AG04450 (cell line): ENCODE results near the gene RGPD8. TPM values are rescaled to one million over a fixed set of nuclear protein-coding genes. Genes with fewer than 3 reads are reported as not detected.

Source experiments
- CTCF ChIA-PET: fragments of 300-600, 350-600 bp; formaldehyde crosslinking; extraction: SDS; loops from one replicate; lab custom pipeline; 2022; ENCODE audit warnings: antibody characterized with exemption, inconsistent platforms; lab: Charles Lee
- POLR2A ChIA-PET: fragments of 350-600 bp; formaldehyde crosslinking; extraction: SDS; loops from one replicate; lab custom pipeline; 2021; ENCODE audit warnings: antibody characterized with exemption, inconsistent platforms; lab: Yijun Ruan, JAX
- DNase-seq: peaks from one replicate; pipeline ENCODE4 v3.0.0-alpha.2; 2011; ENCODE audit warnings: low read depth, low spot score
- H3K27ac ChIP-seq: one replicate; pipeline ENCODE4 v1.5.1; 2012; ENCODE audit warnings: low read depth, low read length, control low read depth
- H3K27me3 ChIP-seq: one replicate; pipeline ENCODE4 v1.6.0; 2012; ENCODE audit warnings: low read length; ENCODE audit not compliant: control insufficient read depth, insufficient read depth
- H3K4me3 ChIP-seq: 2 replicates; pipeline ENCODE4 v1.5.1; 2011; ENCODE audit warnings: mild to moderate bottlenecking, low read depth, low read length, control low read depth
- H3K9me3 ChIP-seq: 2 replicates; pipeline ENCODE4 v1.5.1; 2012; ENCODE audit warnings: low read length; ENCODE audit not compliant: control insufficient read depth, insufficient read depth
- CTCF ChIP-seq: IDR thresholded peaks from 2 replicates; pipeline ENCODE4 v1.5.1; 2011; ENCODE audit warnings: low read depth, low read length, control low read depth, inconsistent platforms
- polyA plus RNA-seq: library from polyadenylated mRNA; depleted of rRNA; stranded (reverse); fragments of >200 nt; gene quantifications from 2 replicates; pipeline ENCODE4 v1.2.3, GENCODE V29; 2011

RGPD8 gene
- polyA plus RNA-seq, 1 experiment: 2.6 TPM

DNA sequence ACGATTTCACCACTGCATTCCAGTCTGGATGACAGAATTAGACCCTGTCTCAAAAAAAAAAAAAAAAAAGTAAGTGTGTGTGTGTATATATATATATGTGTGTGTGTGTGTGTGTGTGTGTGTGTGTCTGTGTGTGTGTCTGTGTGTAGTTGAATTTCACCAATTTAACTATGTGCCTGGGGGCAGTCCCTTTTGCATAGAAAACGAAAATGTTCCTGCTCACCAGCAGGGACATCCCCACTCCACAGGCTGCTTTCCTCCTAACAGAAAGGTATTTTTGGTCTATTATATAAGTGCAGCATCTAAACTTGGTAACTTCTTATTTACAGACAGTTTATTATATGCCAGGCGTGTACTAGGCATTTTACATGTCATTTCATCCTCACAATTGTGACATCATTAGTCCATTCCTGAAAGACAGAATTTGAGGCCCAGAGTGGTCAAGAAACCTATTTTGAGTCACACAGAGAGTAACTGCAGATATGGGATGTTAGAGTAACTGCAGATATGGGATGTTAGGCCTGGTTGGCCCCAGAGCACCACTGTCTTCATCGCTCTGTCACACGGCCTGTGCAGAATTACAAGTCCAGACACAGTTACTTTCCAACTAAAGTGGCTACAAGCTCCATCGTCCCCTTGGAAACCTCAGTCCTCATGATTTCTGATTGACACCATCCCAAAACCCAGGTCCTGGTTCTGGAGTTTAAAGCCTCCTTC, 39.3 kb upstream of the RGPD8 start:
- Histone ChIP-seq H3K4me3 (no peak overlapping the region), H3K9me3 (no peaks in the 10 kb centered on the region), H3K27me3 (peaks cover 3% of the 10 kb centered on the region), H3K27ac (no peak overlapping the region)
- TF ChIP-seq CTCF: no peak
- no peak for DNase-seq
- CTCF ChIA-PET: no interaction called here
- POLR2A ChIA-PET: no interaction called here

GRCh38 chr2:112465382-112465781, 31.9 kb upstream of the RGPD8 start:
- POLR2A ChIA-PET: no interaction called here
- CTCF ChIA-PET: interaction anchor here (0.7 kb wide), 2 partner anchors 22 to 258 kb away, joined by 4 to 7 read pairs; no protein-coding TSS in a partner anchor
- peak; percentile 40 for TF ChIP-seq CTCF
- no peak for DNase-seq
- H3K27ac ChIP-seq: no peak overlapping the region
- peaks cover 26% of the 10 kb centered on the region for H3K27me3 ChIP-seq
- no peak overlapping the region for H3K4me3 ChIP-seq
- H3K9me3 ChIP-seq: no peaks in the 10 kb centered on the region

- POLR2A ChIA-PET: no interaction called here
- Histone ChIP-seq H3K27me3 (peaks cover 31% of the 10 kb centered on the region), H3K27ac (no peak overlapping the region), H3K9me3 (no peaks in the 10 kb centered on the region), H3K4me3 (no peak overlapping the region)
- TF ChIP-seq CTCF: no peak
- DNase-seq: no peak
- CTCF ChIA-PET: no interaction called here
Measured at GRCh38 chr2:112463256-112463655, 29.8 kb upstream of the RGPD8 start.

DNA sequence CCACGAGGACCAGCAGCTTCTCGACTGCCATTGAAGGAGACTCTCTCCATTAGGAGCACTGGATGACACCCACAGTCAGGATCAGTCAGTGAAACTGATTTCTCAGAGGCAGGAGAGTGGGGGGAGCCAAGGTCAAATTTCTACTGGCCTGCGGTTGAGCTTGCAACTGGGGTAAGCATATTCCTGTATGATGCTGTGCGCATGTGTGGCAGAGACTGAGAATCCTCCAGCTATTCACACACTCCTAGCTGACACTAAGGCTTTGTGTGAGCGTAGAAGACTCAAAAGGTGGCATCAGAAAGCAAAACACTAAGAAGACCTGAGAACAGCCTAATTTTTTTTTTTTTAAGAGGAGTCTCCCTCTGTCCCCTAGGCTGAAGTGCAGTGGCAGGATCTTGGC, 28.7 kb upstream of the RGPD8 start:
- Histone ChIP-seq H3K9me3 (no peaks in the 10 kb centered on the region), H3K27ac (no peak overlapping the region), H3K27me3 (peaks cover 24% of the 10 kb centered on the region), H3K4me3 (no peak overlapping the region)
- TF ChIP-seq CTCF: no peak
- POLR2A ChIA-PET: no interaction called here
- DNase-seq: no peak
- CTCF ChIA-PET: no interaction called here

- POLR2A ChIA-PET: no interaction called here
- Histone ChIP-seq H3K27me3 (peaks cover 25% of the 10 kb centered on the region), H3K4me3 (no peak overlapping the region), H3K27ac (no peak overlapping the region), H3K9me3 (no peaks in the 10 kb centered on the region)
- no peak for DNase-seq
- CTCF ChIA-PET: no interaction called here
- no peak for TF ChIP-seq CTCF
Measured at GRCh38 chr2:112459372-112459771, 25.9 kb upstream of the RGPD8 start.
